Keratinocyte (primary cell): Measurements from ENCODE around the gene RC3H1.

Source experiments
- CTCF ChIP-seq, 3 experiments: IDR thresholded peaks in 1 of 3; conservative IDR thresholded peaks in 1 of 3; optimal IDR thresholded peaks in 1 of 3; 2 replicates in 2 of 3; 3 replicates in 1 of 3; pipeline versions ENCODE3 to v1.5.1; 2011; ENCODE audit warnings: low read length in 3 of 3, mild to moderate bottlenecking in 3 of 3, moderate library complexity in 2 of 3, control low read depth in 1 of 3, inconsistent platforms in 1 of 3; ENCODE audit not compliant: insufficient read depth in 2 of 3; ENCODE audit errors: extremely low read depth in 1 of 3
- EZH2 ChIP-seq: IDR thresholded peaks from one replicate; pipeline ENCODE4 v1.6.1; 2012; ENCODE audit warnings: inconsistent platforms, mild to moderate bottlenecking, low read length, moderate library complexity

- no peak for TF ChIP-seq CTCF (optimal IDR thresholded peaks at IDR 0.05 in 1 of 3, IDR thresholded peaks at IDR 0.05 in 1 of 3, conservative IDR thresholded peaks at IDR 0.05 in 1 of 3; ENCODE audit: extremely low read depth in 1 of 3, insufficient read depth in 2 of 3, low read length in 3 of 3)
- TF ChIP-seq EZH2 = no peak
These were observed 121.2 kb downstream of the RC3H1 start for GRCh38 chr1:173900992-173901391.
